Activated T-cell treated with anti-CD3 and anti-CD28 coated beads, Interleukin-2, amount 50 U/mL, for 72 hours (primary cell): ENCODE measurements around the gene UCN. TPM values are rescaled to one million over a fixed set of nuclear protein-coding genes. Genes with fewer than 3 reads are reported as not detected.

Source experiments
- ATAC-seq, 2 donors: fragments of 150-1000 bp; cut with Tn5 transposase; replicated peaks in 1 of 2; 2 replicates each; pipeline ENCODE4 v1.10.0; 2021; ENCODE audit warnings: moderate library complexity in 2 of 2, mild to moderate bottlenecking in 1 of 2
- DNase-seq, 2 donors: peaks; one replicate each; pipeline ENCODE4 v3.0.0; 2021 to 2022; ENCODE audit warnings: mixed read lengths in 1 of 2
- H3K27ac Mint-ChIP-seq: one replicate; pipeline ENCODE4 v1.8.0; 2022; ENCODE audit warnings: mild to moderate bottlenecking, moderate library complexity, mixed read lengths
- H3K27me3 Mint-ChIP-seq: one replicate; pipeline ENCODE4 v1.8.0; 2022; ENCODE audit warnings: low read depth, mixed read lengths
- H3K36me3 Mint-ChIP-seq, 2 donors: one replicate each; pipeline ENCODE4 v1.8.0; 2022; ENCODE audit warnings: mixed read lengths in 2 of 2, mild to moderate bottlenecking in 1 of 2; ENCODE audit not compliant: insufficient read depth in 2 of 2
- H3K4me1 Mint-ChIP-seq: one replicate; pipeline ENCODE4 v1.8.0; 2022; ENCODE audit warnings: low read depth, mixed read lengths
- H3K4me3 Mint-ChIP-seq, 2 donors: one replicate each; pipeline ENCODE4 v1.8.0; 2022; ENCODE audit warnings: mild to moderate bottlenecking in 2 of 2, mixed read lengths in 2 of 2, moderate library complexity in 2 of 2
- H3K9me3 Mint-ChIP-seq, 2 donors: one replicate each; pipeline ENCODE4 v1.8.0; 2022; ENCODE audit warnings: mixed read lengths in 2 of 2
- total RNA-seq, 2 donors: library from RNA; stranded (reverse); gene quantifications; one replicate each; pipeline ENCODE4 v1.2.3, GENCODE V29; 2022

Gene UCN
- total RNA-seq, 2 donors from 2014 or later, result 4.9 to 7.6 TPM

- Mint-ChIP-seq H3K27ac (no peak overlapping the region), H3K27me3 (peaks cover 63% of the 10 kb centered on the region), H3K4me3 (no peak overlapping the region), H3K36me3 (peaks cover 2 to 3% of the 10 kb centered on the region in 2 donors), H3K9me3 (no peaks in the 10 kb centered on the region), H3K4me1 (peaks cover 12% of the 10 kb centered on the region)
- DNase-seq (no peak), ATAC-seq (no peak)
Measured at GRCh38 chr2:27258051-27258450, 50.2 kb downstream of the UCN start.

Other genes starting within 250 kb of the UCN start
- 100 to 1,000 TPM; 238 to 260 TPM for gene OST4, start 236.8 kb downstream of the UCN start, total RNA-seq
- 1 to 10 TPM in 1 of 2 donors, under 1 TPM in 1; 0.36 to 1.0 TPM for gene EMILIN1, start 229.8 kb downstream of the UCN start, total RNA-seq
- gene KHK, start 221.7 kb downstream of the UCN start, total RNA-seq, result 10 to 100 TPM; 11.9 to 12.9 TPM
- gene CGREF1, start 189.3 kb downstream of the UCN start, total RNA-seq, result 1 to 10 TPM in 1 of 2 donors, under 1 TPM in 1; 0.81 to 2.4 TPM
- under 1 TPM; 0.34 to 0.72 TPM for gene ABHD1, start 184.6 kb downstream of the UCN start, total RNA-seq
- gene PREB, start 173.8 kb downstream of the UCN start, total RNA-seq, result 10 to 100 TPM; 35.5 to 41.1 TPM
- not detected for gene PRR30, start 169.0 kb downstream of the UCN start, total RNA-seq
- gene TCF23, start 159.4 kb downstream of the UCN start, total RNA-seq, result not detected
- gene ATRAID, start 96.4 kb downstream of the UCN start, total RNA-seq, result 10 to 100 TPM; 80.5 to 87.3 TPM
- gene SLC5A6, start 96.2 kb downstream of the UCN start, total RNA-seq, result 10 to 100 TPM; 38.8 to 39.2 TPM
- 10 to 100 TPM; 53.6 to 64.5 TPM for gene CAD, start 91.1 kb downstream of the UCN start, total RNA-seq
- 1 to 10 TPM; 1.5 to 2.3 TPM for gene SLC30A3, start 45.4 kb downstream of the UCN start, total RNA-seq
- gene DNAJC5G, start 33.0 kb downstream of the UCN start, total RNA-seq, result under 1 TPM in 1 of 2 donors, not detected in 1; 0.31 TPM
- under 1 TPM in 1 of 2 donors, not detected in 1; 0.36 TPM for gene TRIM54, start 26.0 kb downstream of the UCN start, total RNA-seq
- gene MPV17, start 14.7 kb upstream of the UCN start, total RNA-seq, result 10 to 100 TPM; 73.2 to 93.0 TPM
- 10 to 100 TPM; 56.6 to 58.7 TPM for gene GTF3C2, start 48.3 kb upstream of the UCN start, total RNA-seq
- 10 to 100 TPM; 30.0 to 42.7 TPM for gene EIF2B4, start 61.9 kb upstream of the UCN start, total RNA-seq
- gene SNX17, start 62.2 kb upstream of the UCN start, total RNA-seq, result 10 to 100 TPM; 66.1 to 70.7 TPM
- gene ZNF513, start 72.3 kb upstream of the UCN start, total RNA-seq, result 10 to 100 TPM; 15.7 to 15.9 TPM
- 100 to 1,000 TPM; 122 to 132 TPM for gene PPM1G, start 101.1 kb upstream of the UCN start, total RNA-seq
- gene NRBP1, start 120.2 kb upstream of the UCN start, total RNA-seq, result 10 to 100 TPM; 79.7 to 96.3 TPM
- gene KRTCAP3, start 133.9 kb upstream of the UCN start, total RNA-seq, result 10 to 100 TPM; 13.4 to 14.6 TPM
- gene IFT172, start 181.3 kb upstream of the UCN start, total RNA-seq, result 10 to 100 TPM; 11.7 to 13.0 TPM
- gene FNDC4, start 186.8 kb upstream of the UCN start, total RNA-seq, result under 1 TPM; 0.19 to 0.24 TPM
- gene GCKR, start 188.4 kb upstream of the UCN start, total RNA-seq, result not detected